ENCODE results near the gene KRAS.

- TF ChIP-seq CTCF (IDR thresholded peaks at IDR 0.05; ENCODE audit: low read depth, low read length, missing input control) (no peak), GABPA (IDR thresholded peaks at IDR 0.05 in 1 of 2, conservative IDR thresholded peaks at IDR 0.05 in 1 of 2) (no peak), MAX (IDR thresholded peaks at IDR 0.05) (peak; percentile 30), YY1 (IDR thresholded peaks at IDR 0.05) (peak; percentile 37), JUND (IDR thresholded peaks at IDR 0.05) (no peak), TAF1 (conservative IDR thresholded peaks at IDR 0.05) (no peak), SP1 (IDR thresholded peaks at IDR 0.05) (peak; percentile 29), REST (IDR thresholded peaks at IDR 0.05) (no peak), EGR1 (IDR thresholded peaks at IDR 0.05; ENCODE audit: low read depth in 2 of 2) (no peak)
These were observed 42.9 kb downstream of the KRAS start for GRCh38 chr12:25207846-25208245.

Measured in liver (tissue), 3 donors.